Neural cell (in vitro differentiated cells): ENCODE data around the gene PKNOX2. TPM values are rescaled to one million over a fixed set of nuclear protein-coding genes. Genes with fewer than 3 reads are reported as not detected.

Experiments
- H2AFZ ChIP-seq: fragments of 200-600, 300-800 bp; sonication (generic), shearing (Covaris generic); 2 replicates; pipeline ENCODE4 v1.6.0; 2014; ENCODE audit warnings: low read depth, mild to moderate bottlenecking, antibody characterized with exemption, low read length, moderate library complexity
- H3F3A ChIP-seq: fragments of 200-600 bp; shearing (Covaris generic); 2 replicates; pipeline ENCODE4 v1.6.1; 2016; ENCODE audit warnings: mild to moderate bottlenecking, moderate library complexity, mixed read lengths, antibody characterized with exemption, low read length; ENCODE audit not compliant: insufficient read depth, poor library complexity, severe bottlenecking
- H3K27ac ChIP-seq: fragments of 200-600, 300-800 bp; sonication (generic), shearing (Covaris generic); 2 replicates; pipeline ENCODE4 v1.5.1; 2014; ENCODE audit warnings: mild to moderate bottlenecking, low read length, moderate library complexity
- H3K27me3 ChIP-seq: fragments of 300-800, 200-600 bp; sonication (generic), shearing (Covaris generic); 2 replicates; pipeline ENCODE4 v1.6.0; 2014; ENCODE audit warnings: mild to moderate bottlenecking, low read depth, low read length, moderate library complexity; ENCODE audit not compliant: insufficient read depth
- H3K36me3 ChIP-seq: fragments of 300-800, 200-600 bp; sonication (generic), shearing (Covaris generic); 2 replicates; pipeline ENCODE4 v1.5.1; 2014; ENCODE audit warnings: mild to moderate bottlenecking, antibody characterized with exemption, low read length, moderate library complexity; ENCODE audit not compliant: insufficient read depth
- H3K4me2 ChIP-seq: fragments of 300-800, 200-600 bp; sonication (generic), shearing (Covaris generic); 2 replicates; pipeline ENCODE4 v1.6.0; 2014; ENCODE audit warnings: mild to moderate bottlenecking, low read length
- H3K4me3 ChIP-seq: fragments of 300-800, 200-600 bp; sonication (generic), shearing (Covaris generic); 2 replicates; pipeline ENCODE4 v1.5.1; 2014; ENCODE audit warnings: mild to moderate bottlenecking, low read length, moderate library complexity
- H3K79me2 ChIP-seq: fragments of 200-600 bp; shearing (Covaris generic); replicated peaks from 2 replicates; pipeline ENCODE4 v1.6.0; 2014; ENCODE audit warnings: mild to moderate bottlenecking, low read length, moderate library complexity; ENCODE audit not compliant: insufficient read depth
- H3K9ac ChIP-seq: fragments of 300-800, 200-600 bp; sonication (generic), shearing (Covaris generic); 2 replicates; pipeline ENCODE4 v1.6.1; 2016; ENCODE audit warnings: mild to moderate bottlenecking, low read length, mixed read lengths
- H3K9me2 ChIP-seq: fragments of 200-600 bp; shearing (Covaris generic); 2 replicates; pipeline ENCODE4 v1.6.1; 2016; ENCODE audit warnings: mild to moderate bottlenecking, low read length, mixed read lengths; ENCODE audit not compliant: insufficient read depth
- H3K9me3 ChIP-seq: fragments of 200-600, 300-800 bp; sonication (generic), shearing (Covaris generic); 2 replicates; pipeline ENCODE4 v1.6.1; 2016; ENCODE audit warnings: mild to moderate bottlenecking, mixed run types, low read length, moderate library complexity, mixed read lengths
- H4K20me1 ChIP-seq: fragments of 200-600 bp; shearing (Covaris generic); 2 replicates; pipeline ENCODE4 v1.6.1; 2016; ENCODE audit warnings: mild to moderate bottlenecking, mixed run types; ENCODE audit not compliant: insufficient read depth
- CTCF ChIP-seq: fragments of 450-650 bp; IDR thresholded peaks from 2 replicates; pipeline ENCODE4 v1.5.1; 2014; ENCODE audit warnings: antibody characterized with exemption, mild to moderate bottlenecking, moderate library complexity; ENCODE audit not compliant: poor library complexity, severe bottlenecking
- EP300 ChIP-seq: fragments of 450-650 bp; conservative IDR thresholded peaks from 2 replicates; pipeline ENCODE4 v1.6.1; 2014; ENCODE audit warnings: antibody characterized with exemption, mild to moderate bottlenecking, moderate library complexity; ENCODE audit not compliant: poor library complexity, severe bottlenecking
- EZH2 ChIP-seq: fragments of 200-600, 300-800 bp; shearing (Covaris generic), sonication (generic); IDR thresholded peaks from 2 replicates; pipeline ENCODE4 v1.6.1; 2014; ENCODE audit warnings: antibody characterized with exemption, low read length, borderline replicate concordance, mild to moderate bottlenecking; ENCODE audit not compliant: insufficient read depth, poor library complexity, severe bottlenecking
- MXI1 ChIP-seq: fragments of 450-650 bp; conservative IDR thresholded peaks from 2 replicates; pipeline ENCODE4 v1.6.1; 2014; ENCODE audit warnings: antibody characterized with exemption, mild to moderate bottlenecking; ENCODE audit not compliant: poor library complexity, severe bottlenecking
- POLR2AphosphoS5 ChIP-seq: IDR thresholded peaks from 2 replicates; pipeline ENCODE4 v1.6.1; 2012
- RAD21 ChIP-seq: fragments of 450-650 bp; conservative IDR thresholded peaks from 2 replicates; pipeline ENCODE4 v1.6.1; 2014; ENCODE audit warnings: antibody characterized with exemption, mild to moderate bottlenecking, moderate library complexity
- REST ChIP-seq: IDR thresholded peaks from 2 replicates; pipeline ENCODE4 v1.6.1; 2012; ENCODE audit warnings: borderline replicate concordance
- SMC3 ChIP-seq: fragments of 450-650 bp; conservative IDR thresholded peaks from 2 replicates; pipeline ENCODE4 v1.6.1; 2014; ENCODE audit warnings: antibody characterized with exemption, mild to moderate bottlenecking, moderate library complexity; ENCODE audit not compliant: poor library complexity
- TAF1 ChIP-seq: IDR thresholded peaks from 2 replicates; pipeline ENCODE4 v1.6.1; 2012; ENCODE audit warnings: low read depth
- polyA plus RNA-seq: library from polyadenylated mRNA; depleted of rRNA; stranded (reverse); fragments of >200 nt; gene quantifications from 2 replicates; pipeline ENCODE4 v1.2.3, GENCODE V29; 2014

Gene PKNOX2
- polyA plus RNA-seq, 1 donor from 2014 or later = 0.99 TPM

- Histone ChIP-seq H3K4me2 (no peak overlapping the region), H3F3A (no peaks in the 10 kb centered on the region), H3K27me3 (no peaks in the 10 kb centered on the region), H3K9ac (peak overlapping the region; percentile 39), H3K79me2 (no peaks in the 10 kb centered on the region), H2AFZ (no peak overlapping the region), H3K9me2 (no peaks in the 10 kb centered on the region), H3K36me3 (no peaks in the 10 kb centered on the region), H3K27ac (peak overlapping the region; percentile 72), H3K4me3 (peak overlapping the region; percentile 46), H4K20me1 (no peaks in the 10 kb centered on the region), H3K9me3 (no peaks in the 10 kb centered on the region)
- TF ChIP-seq POLR2AphosphoS5 (no peak), EZH2 (no peak), TAF1 (no peak), REST (no peak), MXI1 (no peak), RAD21 (no peak), SMC3 (no peak), EP300 (no peak), CTCF (no peak)
Observed at GRCh38 chr11:125372088-125372487, 207.5 kb downstream of the PKNOX2 start.

GRCh38 chr11:125372911-125373310, 208.4 kb downstream of the PKNOX2 start:
- no peaks in the 10 kb centered on the region for H3K9me3 ChIP-seq
- no peak overlapping the region for H2AFZ ChIP-seq
- no peaks in the 10 kb centered on the region for H3K9me2 ChIP-seq
- no peaks in the 10 kb centered on the region for H3K36me3 ChIP-seq
- no peaks in the 10 kb centered on the region for H3K27me3 ChIP-seq
- no peak for TF ChIP-seq EZH2
- TF ChIP-seq MXI1 = no peak
- TF ChIP-seq RAD21 = no peak
- no peak for TF ChIP-seq REST
- no peak for TF ChIP-seq TAF1
- TF ChIP-seq POLR2AphosphoS5 = no peak
- TF ChIP-seq CTCF = no peak
- TF ChIP-seq EP300 = no peak
- no peak for TF ChIP-seq SMC3
- H3K4me3 ChIP-seq = no peak overlapping the region
- H3K27ac ChIP-seq = peak overlapping the region; percentile 72
- H3K4me2 ChIP-seq = no peak overlapping the region
- H3F3A ChIP-seq = no peaks in the 10 kb centered on the region
- H3K79me2 ChIP-seq = no peaks in the 10 kb centered on the region
- no peak overlapping the region for H3K9ac ChIP-seq
- H4K20me1 ChIP-seq = no peaks in the 10 kb centered on the region
